GM12878 (cell line): ENCODE measurements around the gene CPNE6. TPM values are rescaled to one million over a fixed set of nuclear protein-coding genes. Genes with fewer than 3 reads are reported as not detected.

Experiments
- ATAC-seq: fragments of 200-7000 bp; cut with Tn5 transposase; 3 replicates; pipeline ENCODE4 v1.9.1; 2020; ENCODE audit warnings: mild to moderate bottlenecking, moderate library complexity
- BruUV-seq: library from RNA; stranded (reverse); fragments of 400-500 nt; replicated peaks from 2 replicates; lab custom pipeline; 2021; lab: Mats Ljungman, UMichigan
- CTCF ChIA-PET: fragments of 300-600 bp; sonication (Branson Sonifier 250); formaldehyde crosslinking; extraction: SDS; loops from one replicate; lab custom pipeline; 2021; ENCODE audit warnings: inconsistent platforms; lab: Yijun Ruan, JAX
- POLR2A ChIA-PET: fragments of 350-600 bp; formaldehyde crosslinking; extraction: SDS; loops from one replicate; lab custom pipeline; 2021; ENCODE audit warnings: inconsistent platforms; lab: Charles Lee
- RAD21 ChIA-PET: fragments of 300-600 bp; sonication (Branson Sonifier 250); formaldehyde crosslinking; loops from one replicate; lab custom pipeline; 2023; ENCODE audit warnings: antibody characterized with exemption; ENCODE audit not compliant: unreplicated experiment; lab: Charles Lee
- SMC1A ChIA-PET: fragments of 300-600 bp; sonication (Branson Sonifier 250); formaldehyde crosslinking; loops from one replicate; lab custom pipeline; 2023; ENCODE audit not compliant: unreplicated experiment, uncharacterized antibody; lab: Charles Lee
- DNase-seq: peaks from one replicate; pipeline ENCODE4 v3.0.0-alpha.2; 2011; ENCODE audit warnings: low read depth, low spot score
- FAIRE-seq: peaks from 3 replicates; lab custom pipeline; 2011; peaks lifted over from hg19 to GRCh38; lab: Jason Lieb, UNC
- H2AFZ ChIP-seq: 2 replicates; pipeline ENCODE4 v1.6.0; 2011; ENCODE audit warnings: low read depth, low read length, control low read depth; ENCODE audit not compliant: control insufficient read depth
- H3K27ac ChIP-seq: 2 replicates; pipeline ENCODE4 v1.5.1; 2011; ENCODE audit warnings: control low read depth; ENCODE audit not compliant: control insufficient read depth, insufficient read depth
- H3K27me3 ChIP-seq, 2 experiments: replicated peaks in 1 of 2; 2 replicates each; pipeline versions ENCODE4 v1.6.0 to v1.6.1; 2011; ENCODE audit warnings: low read length in 1 of 2; ENCODE audit not compliant: control insufficient read depth in 2 of 2, insufficient read depth in 2 of 2
- H3K36me3 ChIP-seq, 2 experiments: 2 replicates each; pipeline ENCODE4 v1.5.1; 2011; ENCODE audit warnings: low read length in 1 of 2; ENCODE audit not compliant: control insufficient read depth in 2 of 2, insufficient read depth in 2 of 2
- H3K4me1 ChIP-seq: 2 replicates; pipeline ENCODE4 v1.6.1; 2011; ENCODE audit warnings: mild to moderate bottlenecking, low read length, moderate library complexity, mixed read lengths; ENCODE audit not compliant: control insufficient read depth, insufficient read depth
- H3K4me2 ChIP-seq: 2 replicates; pipeline ENCODE4 v1.6.0; 2011; ENCODE audit warnings: control low read depth; ENCODE audit not compliant: control insufficient read depth, insufficient read depth
- H3K4me3 ChIP-seq: fragments of 200-600 bp; sonication (generic); 2 replicates; pipeline ENCODE4 v1.5.1; 2016
- H3K79me2 ChIP-seq: 2 replicates; pipeline ENCODE4 v1.6.0; 2011; ENCODE audit warnings: low read length; ENCODE audit not compliant: control insufficient read depth, insufficient read depth
- H3K9ac ChIP-seq: 2 replicates; pipeline ENCODE4 v1.8.0; 2011; ENCODE audit warnings: low read length, control low read depth, mixed read lengths; ENCODE audit not compliant: control insufficient read depth, insufficient read depth
- H3K9me3 ChIP-seq: replicated peaks from 3 replicates; pipeline ENCODE4 v1.5.1; 2011; ENCODE audit warnings: mild to moderate bottlenecking, low read length; ENCODE audit not compliant: control insufficient read depth, insufficient read depth
- H4K20me1 ChIP-seq: 2 replicates; pipeline ENCODE4 v1.6.0; 2011; ENCODE audit not compliant: control insufficient read depth, insufficient read depth
- CREB1 ChIP-seq: IDR thresholded peaks from 2 replicates; pipeline ENCODE4 v1.6.1; 2012; ENCODE audit warnings: low read depth, mild to moderate bottlenecking, inconsistent platforms
- DPF2 ChIP-seq: fragments of 450-650 bp; IDR thresholded peaks from 2 replicates; pipeline ENCODE4 v1.6.1; 2017; ENCODE audit warnings: mild to moderate bottlenecking
- GABPA ChIP-seq: IDR thresholded peaks from 2 replicates; pipeline ENCODE4 v1.6.1; 2014; ENCODE audit warnings: antibody characterized with exemption, low read depth, mild to moderate bottlenecking, inconsistent platforms
- HDGF ChIP-seq: fragments of 450-650 bp; IDR thresholded peaks from 2 replicates; pipeline ENCODE4 v1.6.1; 2016; ENCODE audit warnings: antibody characterized with exemption
- MLLT1 ChIP-seq: fragments of 450-650 bp; IDR thresholded peaks from 2 replicates; pipeline ENCODE4 v1.6.1; 2016; ENCODE audit warnings: mild to moderate bottlenecking
- SMC3 ChIP-seq: IDR thresholded peaks from 2 replicates; pipeline ENCODE4 v1.6.1; 2011; ENCODE audit warnings: low read length, improper control_type of control experiment, borderline replicate concordance
- YY1 ChIP-seq: IDR thresholded peaks from 2 replicates; pipeline ENCODE4 v1.6.1; 2011; ENCODE audit warnings: low read depth, mild to moderate bottlenecking, low read length
- ZNF274 ChIP-seq: IDR thresholded peaks from one replicate; pipeline ENCODE4 v1.8.0; 2011; ENCODE audit not compliant: insufficient read length, insufficient read depth
- in situ Hi-C: fragments of 300-500 bp; cut with MboI; formaldehyde crosslinking; loops from 9 replicates; pipeline ENCODE4 v1.14.3; 2018; ENCODE audit warnings: mixed read lengths
- intact Hi-C: fragments of 100-400 bp; cut with micrococcal nuclease; formaldehyde crosslinking; loops from one replicate; pipeline ENCODE4 v1.14.2; 2022; ENCODE audit not compliant: unreplicated experiment
- polyA plus RNA-seq, 11 experiments: library from polyadenylated mRNA; depleted of rRNA in 4 of 11; unstranded in 6 of 11; stranded (reverse) in 5 of 11; fragments of >200 nt; fragmentation: Nextera tagmentation in 4 of 11; fragmentation: Illumina TruSeq in 1 of 11; extraction: Ambion mirVana in 4 of 11; extraction: Trizol in 1 of 11; gene quantifications; 1 replicate in 1 of 11; 2 replicates in 10 of 11; pipeline versions ENCODE4 v1.2.1 to v1.2.3, GENCODE V29; 2011 to 2016; ENCODE audit warnings: inconsistent platforms in 2 of 11, missing spikeins in 2 of 11, low read depth in 1 of 11
- total RNA-seq, 4 experiments: library from RNA; depleted of rRNA in 3 of 4; stranded (reverse); fragments of >200 nt in 3 of 4; fragmentation: Illumina TruSeq in 1 of 4; extraction: Trizol in 1 of 4; gene quantifications; 2 replicates each; pipeline versions ENCODE4 v1.2.1 to v1.2.3, GENCODE V29; 2013 to 2021
- TF ChIP-seq, protein P1 (sequence below): fragments of 450-650 bp; IDR thresholded peaks from 2 replicates; pipeline ENCODE4 v1.6.1; 2018; ENCODE audit warnings: mild to moderate bottlenecking, low read depth, moderate library complexity; ENCODE audit not compliant: partially characterized antibody

CPNE6 gene
- total and polyA plus RNA-seq, 10 of the 15 experiments (the other 5 are each of a cell fraction or from before 2014, with no cell fraction given) = 0.06 to 0.43 (median 0.18) TPM; not detected in 3

GRCh38 chr14:24092110-24092504, 20.7 kb downstream of the CPNE6 start:
- no peaks in the 10 kb centered on the region for H3K9me3 ChIP-seq
- no peak overlapping the region for H2AFZ ChIP-seq
- no peak overlapping the region for H3K4me2 ChIP-seq
- FAIRE-seq = no peak
- TF ChIP-seq HDGF (no peak), MLLT1 (no peak), GABPA (no peak), YY1 (no peak), DPF2 (no peak), ZNF274 (no peak), SMC3 (no peak), CREB1 (no peak)
- TF ChIP-seq, protein P1, sequence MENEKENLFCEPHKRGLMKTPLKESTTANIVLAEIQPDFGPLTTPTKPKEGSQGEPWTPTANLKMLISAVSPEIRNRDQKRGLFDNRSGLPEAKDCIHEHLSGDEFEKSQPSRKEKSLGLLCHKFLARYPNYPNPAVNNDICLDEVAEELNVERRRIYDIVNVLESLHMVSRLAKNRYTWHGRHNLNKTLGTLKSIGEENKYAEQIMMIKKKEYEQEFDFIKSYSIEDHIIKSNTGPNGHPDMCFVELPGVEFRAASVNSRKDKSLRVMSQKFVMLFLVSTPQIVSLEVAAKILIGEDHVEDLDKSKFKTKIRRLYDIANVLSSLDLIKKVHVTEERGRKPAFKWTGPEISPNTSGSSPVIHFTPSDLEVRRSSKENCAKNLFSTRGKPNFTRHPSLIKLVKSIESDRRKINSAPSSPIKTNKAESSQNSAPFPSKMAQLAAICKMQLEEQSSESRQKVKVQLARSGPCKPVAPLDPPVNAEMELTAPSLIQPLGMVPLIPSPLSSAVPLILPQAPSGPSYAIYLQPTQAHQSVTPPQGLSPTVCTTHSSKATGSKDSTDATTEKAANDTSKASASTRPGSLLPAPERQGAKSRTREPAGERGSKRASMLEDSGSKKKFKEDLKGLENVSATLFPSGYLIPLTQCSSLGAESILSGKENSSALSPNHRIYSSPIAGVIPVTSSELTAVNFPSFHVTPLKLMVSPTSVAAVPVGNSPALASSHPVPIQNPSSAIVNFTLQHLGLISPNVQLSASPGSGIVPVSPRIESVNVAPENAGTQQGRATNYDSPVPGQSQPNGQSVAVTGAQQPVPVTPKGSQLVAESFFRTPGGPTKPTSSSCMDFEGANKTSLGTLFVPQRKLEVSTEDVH = no peak
- TF ChIP-seq, all 136 proteins: peak for 0
- ATAC-seq (no peak), DNase-seq (no peak)
- CTCF ChIA-PET = interaction anchor here (0.6 to 11.2 kb wide), 23 partner anchors 11 to 460 kb away, joined by 3 to 294 read pairs (median 5); partner anchors contain the start of genes CARMIL3, DCAF11, IRF9 and NRL
- RAD21 ChIA-PET = interaction anchor here (1.1 to 9.1 kb wide), 8 partner anchors 11 to 150 kb away, joined by 3 to 153 read pairs (median 32); partner anchors contain the start of genes DCAF11, IRF9, NRL and TINF2
- no peak overlapping the region for H3K9ac ChIP-seq
- no peaks in the 10 kb centered on the region; a peak in 1 of 4 replicates for H3K36me3 ChIP-seq
- no peak overlapping the region for H3K27ac ChIP-seq
- BruUV-seq = no TSS peak
- no peaks in the 10 kb centered on the region for H3K27me3 ChIP-seq
- H4K20me1 ChIP-seq = no peaks in the 10 kb centered on the region
- intact Hi-C loops (loop anchor here (5.0 kb wide), 1 partner anchor 205 kb away; the partner anchor contains the start of genes DHRS1 and NOP9), in situ Hi-C loops (loop anchor here (5.0 kb wide), 2 partner anchors 35 to 115 kb away; no protein-coding TSS in a partner anchor)
- SMC1A ChIA-PET = interaction anchor here (0.8 to 9.2 kb wide), 13 partner anchors 11 to 154 kb away, joined by 3 to 195 read pairs (median 6); partner anchors contain the start of genes DCAF11, IRF9, NRL and PSME2
- POLR2A ChIA-PET = interaction anchor here (1.0 to 6.8 kb wide), 11 partner anchors 10 to 81 kb away, joined by 3 to 90 read pairs (median 4); partner anchors contain the start of genes CARMIL3, CPNE6, DCAF11 and NRL
- H3K4me3 ChIP-seq = no peak overlapping the region
- H3K4me1 ChIP-seq = 0 out of 2 replicates have a peak, but pooled peaks cover 3% of the 10 kb centered on the region
- peaks cover 24% of the 10 kb centered on the region for H3K79me2 ChIP-seq
